GM21390 (cell line): ENCODE data around the gene DLG2.
"Not testable (repeated sequence)": the region's sequence is repeated elsewhere in the genome, so short reads cannot be mapped to it uniquely, and the experiment has no call there.

Experiments
- ATAC-seq: cut with Tn5 transposase; IDR thresholded peaks from one replicate; pipeline ENCODE4 v1.9.1; 2021; ENCODE audit not compliant: unreplicated experiment

The DLG2 gene

DNA sequence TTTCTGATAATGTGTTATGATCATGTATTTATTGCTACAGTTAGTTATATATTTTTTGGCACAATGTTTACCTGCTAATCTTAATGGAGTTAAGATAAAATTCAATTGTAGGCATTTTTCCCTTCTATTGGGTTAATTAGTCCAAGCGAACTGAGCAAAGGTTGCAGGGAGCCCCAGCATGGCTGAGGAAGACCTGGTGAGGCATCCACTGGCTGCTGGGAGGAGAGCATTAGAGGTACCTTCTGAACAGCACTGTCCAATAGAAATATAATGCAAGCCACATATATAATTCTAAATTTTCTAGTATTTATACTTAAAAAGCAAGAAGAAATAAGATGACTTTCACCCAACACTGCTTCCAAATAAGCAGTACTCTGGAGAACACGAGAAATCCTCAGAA lies 19.9 kb upstream of the DLG2 start:
- peak; percentile 20 for ATAC-seq

- ATAC-seq: no peak
These were observed 16.1 kb upstream of the DLG2 start for GRCh38 chr11:85643191-85643614.

GRCh38 chr11:85634747-85635146 lies 7.6 kb upstream of the DLG2 start:
- ATAC-seq: no peak

DNA sequence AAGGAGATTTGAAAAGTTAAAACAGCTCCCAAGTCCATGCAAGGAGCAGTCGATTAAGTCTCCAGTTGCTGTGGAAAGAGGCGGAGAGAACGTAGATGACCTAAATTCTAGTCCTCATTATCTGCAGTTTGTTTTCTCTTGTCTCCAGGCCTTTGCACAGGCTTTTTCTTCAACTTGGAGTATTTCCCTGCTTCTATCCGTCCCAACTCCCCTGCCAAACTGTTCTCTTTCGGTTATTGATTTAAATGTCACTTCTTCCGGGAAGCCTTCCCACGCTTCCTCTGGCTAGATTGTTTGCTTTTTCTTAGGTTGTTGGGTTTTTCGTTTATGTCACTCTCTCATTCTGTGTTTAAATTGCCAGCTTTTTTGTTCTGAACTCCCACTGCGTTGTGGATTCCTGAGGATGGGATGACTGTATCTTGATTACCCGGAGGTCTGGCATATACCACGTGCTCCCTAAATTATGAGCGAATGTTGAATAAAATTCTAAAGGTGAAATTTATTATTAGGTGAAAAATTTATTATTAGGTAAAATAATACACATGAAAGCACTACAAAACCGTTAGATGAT lies 1.7 kb upstream of the DLG2 start:
- peak; percentile 19 for ATAC-seq

- peak; percentile 99 for ATAC-seq
These were observed 1.0 kb upstream of the DLG2 start, which contains the start of gene TMEM126B for GRCh38 chr11:85627998-85628770. TSS of gene TMEM126B (plus strand) at chr11:85628593. CDS start at chr11:85628608, 15 bp downstream.

DNA sequence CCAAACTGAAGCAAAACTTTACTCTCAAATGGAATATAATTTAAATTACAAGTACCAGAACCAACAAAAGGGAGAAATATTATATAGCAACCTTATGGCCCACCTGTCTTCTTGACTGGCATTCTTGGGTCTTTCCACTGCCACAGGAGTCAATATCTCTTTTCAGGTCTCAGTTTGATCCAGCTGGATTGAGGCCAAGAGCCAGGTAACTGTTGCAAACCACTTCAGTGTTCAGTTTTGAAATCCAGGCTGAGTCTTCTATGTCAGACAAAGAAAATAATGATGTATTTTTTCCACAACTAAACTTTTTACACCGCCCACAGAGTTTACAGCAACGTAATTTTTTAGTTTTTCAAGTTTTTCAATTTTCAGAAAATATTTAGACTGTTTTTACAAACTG lies 648 bp downstream of the DLG2 start:
- no peak for ATAC-seq

DNA sequence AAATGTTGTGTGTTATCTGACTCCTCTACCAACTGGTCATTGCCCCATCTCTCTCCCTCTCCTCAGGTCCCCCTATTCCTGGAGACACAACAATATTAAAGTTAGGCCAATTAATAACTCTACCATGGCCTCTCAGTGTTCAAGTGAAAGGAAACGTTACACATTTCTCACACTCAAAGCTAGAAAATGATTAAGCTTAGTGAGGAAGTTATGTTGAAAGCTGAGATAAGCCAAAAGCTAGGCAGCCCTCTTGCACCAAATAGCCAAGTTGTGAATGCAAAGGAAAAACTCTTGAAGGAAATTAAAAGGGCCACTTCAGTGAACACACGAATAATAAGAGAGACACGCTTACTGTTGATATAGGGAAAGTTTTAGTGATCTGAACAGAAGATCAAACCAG lies 6.9 kb downstream of the DLG2 start:
- ATAC-seq: no peak

DNA sequence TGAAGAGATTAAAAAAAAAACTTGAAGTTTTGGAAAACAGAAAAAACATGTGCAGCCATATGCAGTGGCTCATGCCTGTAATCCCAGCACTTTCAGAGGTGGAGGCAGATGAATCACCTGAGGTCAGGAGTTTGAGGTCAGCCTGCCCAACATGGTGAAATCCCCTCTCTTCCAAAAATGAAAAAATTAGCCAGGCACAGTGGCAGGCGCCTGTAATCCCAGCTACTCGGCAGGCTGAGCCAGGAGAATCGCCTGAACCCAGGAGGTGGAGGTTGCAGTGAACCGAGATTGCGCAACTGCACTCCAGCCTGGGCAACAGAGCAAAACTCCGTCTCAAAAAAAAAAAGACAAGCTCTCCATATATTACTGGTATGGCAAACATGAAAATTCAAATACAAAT lies 7.6 kb downstream of the DLG2 start:
- no peak for ATAC-seq

GRCh38 chr11:85611643-85612042 lies 15.5 kb downstream of the DLG2 start:
- ATAC-seq: not testable (repeated sequence)

DNA sequence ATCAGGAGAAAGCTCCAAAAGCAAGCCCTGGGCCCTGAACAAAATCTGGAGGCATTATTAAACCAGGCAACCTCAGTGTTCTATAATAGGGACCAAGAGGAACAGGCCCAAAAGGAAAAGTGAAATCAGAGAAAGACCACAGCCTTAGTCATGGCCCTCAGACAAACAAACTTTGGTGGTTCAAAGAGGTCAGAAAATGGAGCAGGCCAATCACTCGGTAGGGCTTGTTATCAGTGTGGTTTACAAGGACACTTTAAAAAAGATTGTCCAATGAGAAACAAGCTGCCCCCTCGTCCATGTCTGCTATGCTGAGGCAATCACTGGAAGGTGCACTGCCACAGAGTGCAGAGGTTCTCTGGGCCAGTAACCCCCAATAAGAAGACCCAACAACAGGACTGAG lies 17.9 kb downstream of the DLG2 start:
- not testable (repeated sequence) for ATAC-seq

GRCh38 chr11:85608621-85609020 lies 18.5 kb downstream of the DLG2 start:
- ATAC-seq: not testable (repeated sequence)

DNA sequence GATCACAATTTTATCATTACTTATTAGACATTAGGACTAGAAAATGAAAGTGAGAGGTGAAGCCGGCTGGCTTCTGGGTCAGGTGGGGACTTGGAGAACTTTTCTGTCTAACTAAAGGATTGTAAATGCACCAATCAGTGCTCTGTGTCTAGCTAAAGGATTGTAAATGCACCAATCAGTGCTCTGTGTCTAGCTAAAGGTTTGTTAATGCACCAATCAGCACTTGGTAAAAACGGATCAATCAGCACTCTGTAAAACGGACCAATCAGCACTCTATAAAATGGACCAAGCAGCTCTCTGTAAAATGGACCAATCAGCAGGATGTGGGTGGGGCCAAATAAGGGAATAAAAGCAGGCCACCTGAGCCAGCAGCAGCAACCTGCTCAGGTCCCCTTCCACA lies 20.9 kb downstream of the DLG2 start:
- not testable (repeated sequence) for ATAC-seq

DNA sequence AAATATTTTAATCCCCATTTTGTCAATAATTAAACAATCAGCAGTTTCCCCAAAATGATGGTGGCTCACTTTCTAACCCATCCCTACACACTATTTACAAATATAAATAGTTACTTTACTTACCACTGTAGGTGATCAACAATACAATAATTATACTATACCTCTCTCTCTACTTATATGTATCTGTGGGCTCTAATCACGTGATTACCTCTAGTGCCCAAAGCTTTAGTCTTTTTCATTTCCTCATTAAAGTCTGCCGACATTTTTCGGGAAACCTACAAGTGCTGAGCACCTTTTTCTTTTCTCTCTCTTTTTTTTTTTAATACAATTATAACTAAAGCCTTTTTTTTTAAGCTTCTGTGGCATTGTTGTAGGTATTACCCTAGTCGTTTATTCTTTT lies 23.9 kb downstream of the DLG2 start:
- ATAC-seq: no peak

DNA sequence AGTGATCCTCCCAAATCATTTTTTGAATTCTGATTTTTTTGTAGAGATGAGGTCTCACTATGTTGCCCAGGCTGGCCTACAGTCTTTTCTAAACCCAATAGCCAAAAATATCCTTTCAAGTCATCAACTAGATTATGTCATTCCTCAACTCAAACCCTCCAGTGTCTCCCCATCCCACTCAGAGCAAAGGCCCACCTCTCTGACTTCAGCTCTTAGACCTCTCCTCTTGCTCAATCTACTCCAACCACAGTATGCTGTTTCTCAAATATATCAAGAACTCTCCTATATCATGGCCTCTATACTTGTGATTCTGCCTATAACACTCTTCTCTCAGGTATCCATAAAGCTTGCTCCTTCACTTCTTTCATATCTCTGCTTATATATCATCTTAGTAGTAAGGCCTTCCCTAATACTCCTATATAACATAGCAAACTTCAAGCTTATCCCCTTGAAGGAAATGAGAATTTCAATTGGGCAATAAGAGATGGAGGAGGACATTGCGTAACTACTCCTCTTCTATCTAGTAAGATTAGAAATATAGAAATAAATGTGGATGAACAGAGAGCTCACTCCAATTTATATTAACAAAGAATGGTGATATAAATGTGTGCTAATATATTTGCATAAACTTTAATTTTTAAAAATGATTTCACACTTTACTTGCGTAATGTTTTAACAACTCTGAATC lies 24.5 kb downstream of the DLG2 start:
- ATAC-seq: no peak

- ATAC-seq: no peak
These were observed 28.1 kb downstream of the DLG2 start for GRCh38 chr11:85599083-85599482.

GRCh38 chr11:85596886-85597285 lies 30.3 kb downstream of the DLG2 start:
- ATAC-seq: no peak

DNA sequence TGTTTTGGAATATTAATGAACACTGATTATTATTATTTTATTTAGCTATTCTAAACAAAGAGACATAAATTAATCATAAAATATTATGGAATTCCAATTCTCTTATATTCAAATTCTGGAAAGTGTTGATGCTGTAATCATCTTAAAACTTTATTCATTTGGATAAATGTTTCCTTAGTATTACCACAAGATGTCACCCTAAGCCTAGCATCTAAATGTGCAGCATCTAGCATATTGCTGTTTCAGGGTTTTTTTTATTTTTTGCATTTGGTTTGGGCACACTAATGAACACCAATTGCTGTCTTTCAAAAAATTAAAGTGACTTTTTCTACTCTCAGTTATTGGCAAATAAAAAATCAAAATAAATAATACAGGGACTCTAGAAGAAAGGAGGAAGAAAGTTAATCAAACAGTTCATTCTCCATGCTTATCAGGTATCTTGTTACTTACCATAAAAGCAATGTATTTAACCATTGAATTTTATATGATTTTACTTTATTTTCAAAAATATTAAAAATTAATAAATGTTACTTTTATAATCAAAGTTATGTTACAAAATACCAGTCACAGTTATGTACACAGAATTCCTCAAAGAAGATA lies 31.8 kb downstream of the DLG2 start:
- no peak for ATAC-seq

DNA sequence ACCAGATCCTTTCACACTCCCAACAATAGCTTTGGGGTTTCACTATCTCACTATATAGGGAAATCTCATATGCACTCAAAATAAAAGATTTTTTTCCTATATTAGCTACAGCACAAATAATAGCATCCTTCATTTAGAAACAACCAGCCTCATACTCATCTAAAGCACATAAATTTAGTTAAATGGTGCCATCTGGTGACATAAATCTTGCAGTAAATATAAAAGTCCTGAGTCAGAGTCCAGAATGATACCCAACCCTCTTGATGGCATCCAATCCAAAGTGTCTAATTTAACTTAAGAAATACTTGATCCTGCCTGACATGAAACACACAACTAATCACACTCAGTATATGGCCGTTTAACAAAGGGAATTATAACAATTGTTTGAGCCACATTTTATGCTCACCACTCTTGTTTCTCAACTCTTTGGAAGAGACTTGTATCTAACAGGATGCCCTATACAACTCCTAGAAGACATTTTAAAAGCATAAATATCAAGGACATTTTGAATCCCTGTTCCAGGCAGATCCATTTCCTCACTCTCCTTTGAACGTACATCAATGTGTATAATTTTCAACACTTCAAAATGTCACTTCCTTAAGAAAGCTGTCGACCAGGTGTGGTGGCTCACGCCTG lies 36.2 kb downstream of the DLG2 start:
- ATAC-seq: no peak

GRCh38 chr11:85589373-85589772 lies 37.8 kb downstream of the DLG2 start:
- ATAC-seq: no peak

DNA sequence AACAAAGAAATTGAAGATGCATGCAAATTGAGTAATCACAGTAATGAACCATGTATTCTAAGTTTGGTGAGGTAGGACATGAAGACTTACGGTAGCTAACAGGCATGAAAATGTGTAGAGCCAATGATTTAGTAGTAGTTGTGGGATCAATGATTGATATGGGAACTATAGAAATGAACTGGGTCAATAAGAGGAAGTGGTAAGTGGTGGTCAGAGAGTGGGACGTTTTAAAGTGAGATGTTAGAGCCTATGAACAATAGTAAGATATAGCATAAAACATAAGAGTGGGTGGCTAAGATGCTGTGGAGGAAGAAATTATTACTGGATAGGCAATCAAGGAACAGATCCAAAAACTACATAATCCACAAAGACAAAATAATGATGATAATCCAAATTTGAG lies 45.0 kb downstream of the DLG2 start:
- ATAC-seq: no peak

DNA sequence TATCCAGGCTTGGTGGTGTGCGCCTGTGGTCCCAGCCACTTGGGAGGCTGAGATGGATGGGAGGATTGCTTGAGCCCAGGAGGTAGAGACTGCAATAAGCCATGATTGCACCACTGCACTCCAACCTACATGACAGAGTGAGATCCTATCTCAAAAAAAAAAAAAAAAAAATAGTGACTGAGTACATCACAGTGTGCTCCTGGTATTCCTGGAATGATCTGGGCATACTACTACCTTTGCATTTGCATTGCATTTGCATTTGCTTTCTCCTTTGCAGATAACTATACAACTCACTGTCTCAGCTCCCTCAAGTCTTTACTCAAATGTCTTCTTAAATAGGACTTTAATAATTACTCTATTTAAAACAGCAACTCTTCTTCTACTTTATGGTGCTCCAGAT lies 51.8 kb downstream of the DLG2 start:
- no peak for ATAC-seq
